GM12878 (cell line): ENCODE measurements around the gene CRB1. TPM values are rescaled to one million over a fixed set of nuclear protein-coding genes. Genes with fewer than 3 reads are reported as not detected.

Experiments used
- ATAC-seq: fragments of 200-7000 bp; cut with Tn5 transposase; 3 replicates; pipeline ENCODE4 v1.9.1; 2020; ENCODE audit warnings: mild to moderate bottlenecking, moderate library complexity
- BruUV-seq: library from RNA; stranded (reverse); fragments of 400-500 nt; replicated peaks from 2 replicates; lab custom pipeline; 2021; lab: Mats Ljungman, UMichigan
- CTCF ChIA-PET: fragments of 300-600 bp; sonication (Branson Sonifier 250); formaldehyde crosslinking; extraction: SDS; loops from one replicate; lab custom pipeline; 2021; ENCODE audit warnings: inconsistent platforms; lab: Yijun Ruan, JAX
- POLR2A ChIA-PET: fragments of 350-600 bp; formaldehyde crosslinking; extraction: SDS; loops from one replicate; lab custom pipeline; 2021; ENCODE audit warnings: inconsistent platforms; lab: Charles Lee
- RAD21 ChIA-PET: fragments of 300-600 bp; sonication (Branson Sonifier 250); formaldehyde crosslinking; loops from one replicate; lab custom pipeline; 2023; ENCODE audit warnings: antibody characterized with exemption; ENCODE audit not compliant: unreplicated experiment; lab: Charles Lee
- SMC1A ChIA-PET: fragments of 300-600 bp; sonication (Branson Sonifier 250); formaldehyde crosslinking; loops from one replicate; lab custom pipeline; 2023; ENCODE audit not compliant: unreplicated experiment, uncharacterized antibody; lab: Charles Lee
- DNase-seq: peaks from one replicate; pipeline ENCODE4 v3.0.0-alpha.2; 2011; ENCODE audit warnings: low read depth, low spot score
- FAIRE-seq: peaks from 3 replicates; lab custom pipeline; 2011; peaks lifted over from hg19 to GRCh38; lab: Jason Lieb, UNC
- H2AFZ ChIP-seq: 2 replicates; pipeline ENCODE4 v1.6.0; 2011; ENCODE audit warnings: low read depth, low read length, control low read depth; ENCODE audit not compliant: control insufficient read depth
- H3K27ac ChIP-seq: 2 replicates; pipeline ENCODE4 v1.5.1; 2011; ENCODE audit warnings: control low read depth; ENCODE audit not compliant: control insufficient read depth, insufficient read depth
- H3K27me3 ChIP-seq, 2 experiments: replicated peaks in 1 of 2; 2 replicates each; pipeline versions ENCODE4 v1.6.0 to v1.6.1; 2011; ENCODE audit warnings: low read length in 1 of 2; ENCODE audit not compliant: control insufficient read depth in 2 of 2, insufficient read depth in 2 of 2
- H3K36me3 ChIP-seq, 2 experiments: 2 replicates each; pipeline ENCODE4 v1.5.1; 2011; ENCODE audit warnings: low read length in 1 of 2; ENCODE audit not compliant: control insufficient read depth in 2 of 2, insufficient read depth in 2 of 2
- H3K4me1 ChIP-seq: 2 replicates; pipeline ENCODE4 v1.6.1; 2011; ENCODE audit warnings: mild to moderate bottlenecking, low read length, moderate library complexity, mixed read lengths; ENCODE audit not compliant: control insufficient read depth, insufficient read depth
- H3K4me2 ChIP-seq: 2 replicates; pipeline ENCODE4 v1.6.0; 2011; ENCODE audit warnings: control low read depth; ENCODE audit not compliant: control insufficient read depth, insufficient read depth
- H3K4me3 ChIP-seq: fragments of 200-600 bp; sonication (generic); 2 replicates; pipeline ENCODE4 v1.5.1; 2016
- H3K79me2 ChIP-seq: 2 replicates; pipeline ENCODE4 v1.6.0; 2011; ENCODE audit warnings: low read length; ENCODE audit not compliant: control insufficient read depth, insufficient read depth
- H3K9ac ChIP-seq: 2 replicates; pipeline ENCODE4 v1.8.0; 2011; ENCODE audit warnings: low read length, control low read depth, mixed read lengths; ENCODE audit not compliant: control insufficient read depth, insufficient read depth
- H3K9me3 ChIP-seq: replicated peaks from 3 replicates; pipeline ENCODE4 v1.5.1; 2011; ENCODE audit warnings: mild to moderate bottlenecking, low read length; ENCODE audit not compliant: control insufficient read depth, insufficient read depth
- H4K20me1 ChIP-seq: 2 replicates; pipeline ENCODE4 v1.6.0; 2011; ENCODE audit not compliant: control insufficient read depth, insufficient read depth
- ASH2L ChIP-seq: fragments of 300-600, 200-600 bp; sonication (generic); IDR thresholded peaks from 2 replicates; pipeline ENCODE4 v1.6.1; 2017; ENCODE audit warnings: low read depth, mild to moderate bottlenecking, borderline replicate concordance
- BCL3 ChIP-seq: IDR thresholded peaks from 2 replicates; pipeline ENCODE4 v1.6.1; 2011; ENCODE audit warnings: borderline replicate concordance, low read depth, mild to moderate bottlenecking, moderate library complexity, low read length; ENCODE audit not compliant: insufficient read depth, poor library complexity, severe bottlenecking
- CBFB ChIP-seq: IDR thresholded peaks from 2 replicates; pipeline ENCODE4 v1.6.1; 2016; ENCODE audit warnings: antibody characterized with exemption, low read depth
- PRDM15 ChIP-seq: fragments of 450-650 bp; formaldehyde crosslinking; IDR thresholded peaks from 2 replicates; pipeline ENCODE4 v1.4.0; 2020; ENCODE audit warnings: mild to moderate bottlenecking, moderate library complexity
- REST ChIP-seq: IDR thresholded peaks from 2 replicates; pipeline ENCODE4 v1.6.1; 2012; ENCODE audit warnings: mild to moderate bottlenecking, low read depth, low read length
- RUNX3 ChIP-seq: IDR thresholded peaks from 2 replicates; pipeline ENCODE4 v1.6.1; 2012; ENCODE audit warnings: low read length, inconsistent platforms
- SREBF1 ChIP-seq: IDR thresholded peaks from 2 replicates; pipeline ENCODE4 v1.6.1; 2012; ENCODE audit warnings: mild to moderate bottlenecking, low read length
- STAT1 ChIP-seq: fragments of 450-650 bp; conservative IDR thresholded peaks from 2 replicates; pipeline ENCODE4 v1.6.1; 2014; ENCODE audit warnings: antibody characterized with exemption, mild to moderate bottlenecking
- STAT3 ChIP-seq: IDR thresholded peaks from 2 replicates; pipeline ENCODE4 v1.6.1; 2011; ENCODE audit warnings: low read depth, low read length, improper control_type of control experiment
- TAF1 ChIP-seq: IDR thresholded peaks from 2 replicates; pipeline ENCODE4 v1.6.1; 2011; ENCODE audit warnings: mild to moderate bottlenecking, low read depth, low read length, borderline replicate concordance
- ZBTB4 ChIP-seq: fragments of 450-650 bp; formaldehyde crosslinking; IDR thresholded peaks from 2 replicates; pipeline ENCODE4 v1.4.0; 2022; ENCODE audit warnings: mild to moderate bottlenecking, moderate library complexity
- ZNF207 ChIP-seq: fragments of 450-650 bp; IDR thresholded peaks from 2 replicates; pipeline ENCODE4 v1.6.1; 2014; ENCODE audit warnings: antibody characterized with exemption, mild to moderate bottlenecking, borderline replicate concordance
- WGBS: methylation state at CpG from one replicate; pipeline ENCODE4 v1.1.6; 2016; ENCODE audit warnings: low lambda C conversion rate; ENCODE audit not compliant: insufficient replicate concordance, insufficient coverage; ENCODE audit errors: missing lambda C conversion rate; 5-methylcytosine and 5-hydroxymethylcytosine counted together
- in situ Hi-C: fragments of 300-500 bp; cut with MboI; formaldehyde crosslinking; loops from 9 replicates; pipeline ENCODE4 v1.14.3; 2018; ENCODE audit warnings: mixed read lengths
- intact Hi-C: fragments of 100-400 bp; cut with micrococcal nuclease; formaldehyde crosslinking; loops from one replicate; pipeline ENCODE4 v1.14.2; 2022; ENCODE audit not compliant: unreplicated experiment
- polyA plus RNA-seq, 11 experiments: library from polyadenylated mRNA; depleted of rRNA in 4 of 11; unstranded in 6 of 11; stranded (reverse) in 5 of 11; fragments of >200 nt; fragmentation: Nextera tagmentation in 4 of 11; fragmentation: Illumina TruSeq in 1 of 11; extraction: Ambion mirVana in 4 of 11; extraction: Trizol in 1 of 11; gene quantifications; 1 replicate in 1 of 11; 2 replicates in 10 of 11; pipeline versions ENCODE4 v1.2.1 to v1.2.3, GENCODE V29; 2011 to 2016; ENCODE audit warnings: inconsistent platforms in 2 of 11, missing spikeins in 2 of 11, low read depth in 1 of 11
- total RNA-seq, 4 experiments: library from RNA; depleted of rRNA in 3 of 4; stranded (reverse); fragments of >200 nt in 3 of 4; fragmentation: Illumina TruSeq in 1 of 4; extraction: Trizol in 1 of 4; gene quantifications; 2 replicates each; pipeline versions ENCODE4 v1.2.1 to v1.2.3, GENCODE V29; 2013 to 2021

Gene CRB1
- total and polyA plus RNA-seq, 10 of the 15 experiments (the other 5 are each of a cell fraction or from before 2014, with no cell fraction given) = 0.06 to 0.10 (median 0.06) TPM; not detected in 7

- ChIA-PET CTCF (interaction anchor here (1.6 to 10.2 kb wide), 4 partner anchors 11 to 178 kb away, joined by 6 to 171 read pairs (median 9); no protein-coding TSS in a partner anchor), RAD21 (interaction anchor here (3.8 kb wide), 1 partner anchor 178 kb away, joined by 74 read pairs; no protein-coding TSS in a partner anchor), SMC1A (interaction anchor here (3.6 kb wide), 1 partner anchor 178 kb away, joined by 62 read pairs; no protein-coding TSS in a partner anchor), POLR2A (interaction anchor here (0.9 kb wide), 1 partner anchor 11 kb away, joined by 4 read pairs; no protein-coding TSS in a partner anchor)
- in situ Hi-C loops = loop anchor here (25.0 kb wide), 1 partner anchor 522 kb away; no protein-coding TSS in a partner anchor
- intact Hi-C loops = loop anchor here (10.0 kb wide), 1 partner anchor 634 kb away; no protein-coding TSS in a partner anchor
- Histone ChIP-seq H3K36me3 (no peaks in the 10 kb centered on the region), H3K4me2 (no peak overlapping the region), H3K27me3 (no peaks in the 10 kb centered on the region), H3K4me3 (no peak overlapping the region), H3K9me3 (no peaks in the 10 kb centered on the region), H3K9ac (no peak overlapping the region), H2AFZ (no peak overlapping the region), H3K4me1 (no peaks in the 10 kb centered on the region), H4K20me1 (no peaks in the 10 kb centered on the region), H3K79me2 (no peaks in the 10 kb centered on the region), H3K27ac (no peak overlapping the region)
- no TSS peak for BruUV-seq
- DNase-seq (no peak), ATAC-seq (no peak), FAIRE-seq (no peak)
- 0% methylated on average over 1 of the region's 1 CpG for WGBS
- no peak for TF ChIP-seq ZNF207
- TF ChIP-seq STAT1 = no peak
- TF ChIP-seq BCL3 = no peak
- no peak for TF ChIP-seq STAT3
- TF ChIP-seq REST = no peak
- no peak for TF ChIP-seq CBFB
- TF ChIP-seq PRDM15 (CRISPR knock-in tag) = no peak
- no peak for TF ChIP-seq ASH2L
- TF ChIP-seq SREBF1 = no peak
- no peak for TF ChIP-seq ZBTB4 (CRISPR knock-in tag)
- TF ChIP-seq TAF1 = no peak
- no peak for TF ChIP-seq RUNX3
Measured at GRCh38 chr1:197358959-197359358, 90.9 kb downstream of the CRB1 start.
